GM12878 (cell line): ENCODE data around the gene FGGY.
"Not testable (repeated sequence)": the region's sequence is repeated elsewhere in the genome, so short reads cannot be mapped to it uniquely, and the experiment has no call there.

Source experiments
- CHD4 ChIP-seq: fragments of 200-600 bp; sonication (generic); IDR thresholded peaks from 2 replicates; pipeline ENCODE4 v1.6.1; 2016; ENCODE audit warnings: mild to moderate bottlenecking
- EZH2 ChIP-seq: IDR thresholded peaks from 2 replicates; pipeline ENCODE4 v1.6.1; 2012; ENCODE audit warnings: low read depth, mild to moderate bottlenecking, control low read depth, inconsistent platforms, low read length, borderline replicate concordance; ENCODE audit not compliant: control insufficient read depth
- FOS ChIP-seq: IDR thresholded peaks from 3 replicates; pipeline ENCODE4 v1.6.1; 2011; ENCODE audit warnings: borderline replicate concordance; ENCODE audit not compliant: insufficient read length; ENCODE audit errors: extremely low read depth
- POLR2AphosphoS5 ChIP-seq: IDR thresholded peaks from 2 replicates; pipeline ENCODE4 v1.6.1; 2011; ENCODE audit warnings: mild to moderate bottlenecking, low read length, inconsistent platforms
- RAD21 ChIP-seq: IDR thresholded peaks from 2 replicates; pipeline ENCODE4 v1.6.1; 2011; ENCODE audit warnings: mild to moderate bottlenecking, low read depth, low read length, moderate library complexity; ENCODE audit not compliant: insufficient read depth
- ZNF274 ChIP-seq: IDR thresholded peaks from one replicate; pipeline ENCODE4 v1.8.0; 2011; ENCODE audit not compliant: insufficient read length, insufficient read depth

DNA sequence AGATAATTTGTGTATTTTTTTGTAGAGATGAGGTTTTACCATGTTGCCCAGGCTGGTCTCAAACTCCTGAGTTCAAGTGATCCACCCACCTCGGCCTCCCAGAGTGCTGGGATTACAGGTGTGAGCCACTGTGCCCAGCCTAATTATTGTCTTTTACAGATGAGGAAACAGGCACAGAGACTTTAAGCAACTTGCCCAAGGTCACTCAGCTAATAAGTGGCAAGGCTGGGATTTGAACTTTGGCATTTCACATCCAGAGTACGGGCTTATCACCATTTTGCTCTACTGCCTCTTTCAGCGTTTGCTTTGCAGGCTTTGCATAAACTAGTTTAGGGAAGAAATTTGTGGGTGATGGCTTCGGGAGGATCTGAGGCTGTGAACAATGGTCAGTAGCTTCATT is 57.3 kb downstream of the FGGY start:
- TF ChIP-seq FOS, EZH2, CHD4, RAD21, POLR2AphosphoS5, ZNF274: not testable (repeated sequence)
